NK-92 treated with Interleukin-12 subunit alpha and Interleukin-12 subunit beta, amount 100 ng/mL, for 24 hours (cell line): ENCODE data around the gene TEX36.
"Not testable (repeated sequence)": the region's sequence is repeated elsewhere in the genome, so short reads cannot be mapped to it uniquely, and the experiment has no call there.

ENCODE experiments used
- DNase-seq: peaks from one replicate; lab custom pipeline; 2025; lab: John Stamatoyannopoulos, UW

TEX36 gene

GRCh38 chr10:125631806-125632205 is 51.2 kb downstream of the TEX36 start:
- no peak for DNase-seq

- DNase-seq = no peak
Observed at GRCh38 chr10:125629758-125630376, 53.1 kb downstream of the TEX36 start.

- no peak for DNase-seq
Observed at GRCh38 chr10:125628104-125629049, 54.6 kb downstream of the TEX36 start.

GRCh38 chr10:125627646-125628045 is 55.3 kb downstream of the TEX36 start:
- no peak for DNase-seq

GRCh38 chr10:125626671-125627070 is 56.3 kb downstream of the TEX36 start:
- no peak for DNase-seq

- DNase-seq = no peak
Observed at GRCh38 chr10:125625586-125625985, 57.4 kb downstream of the TEX36 start.

- no peak for DNase-seq
Observed at GRCh38 chr10:125624800-125625199, 58.2 kb downstream of the TEX36 start.

- no peak for DNase-seq
Observed at GRCh38 chr10:125621052-125621451, 61.9 kb downstream of the TEX36 start.

- no peak for DNase-seq
Observed at GRCh38 chr10:125620401-125620800, 62.6 kb downstream of the TEX36 start.

GRCh38 chr10:125613062-125613461 is 69.9 kb downstream of the TEX36 start:
- not testable (repeated sequence) for DNase-seq

GRCh38 chr10:125611756-125612155 is 71.2 kb downstream of the TEX36 start:
- DNase-seq = no peak

GRCh38 chr10:125611216-125611615 is 71.7 kb downstream of the TEX36 start:
- no peak for DNase-seq

- DNase-seq = no peak
Observed at GRCh38 chr10:125609859-125610258, 73.1 kb downstream of the TEX36 start.

- no peak for DNase-seq
Observed at GRCh38 chr10:125608474-125608873, 74.5 kb downstream of the TEX36 start.

- no peak for DNase-seq
Observed at GRCh38 chr10:125607689-125608290, 75.2 kb downstream of the TEX36 start.

GRCh38 chr10:125606414-125607010 is 76.5 kb downstream of the TEX36 start:
- no peak for DNase-seq
